ENCODE data around the gene CHRNA4. TPM values are rescaled to one million over a fixed set of nuclear protein-coding genes. Genes with fewer than 3 reads are reported as not detected.

The CHRNA4 gene
- polyA plus RNA-seq, 1 of the 3 experiments (the other 2 are of a cell fraction), result not detected

DNA sequence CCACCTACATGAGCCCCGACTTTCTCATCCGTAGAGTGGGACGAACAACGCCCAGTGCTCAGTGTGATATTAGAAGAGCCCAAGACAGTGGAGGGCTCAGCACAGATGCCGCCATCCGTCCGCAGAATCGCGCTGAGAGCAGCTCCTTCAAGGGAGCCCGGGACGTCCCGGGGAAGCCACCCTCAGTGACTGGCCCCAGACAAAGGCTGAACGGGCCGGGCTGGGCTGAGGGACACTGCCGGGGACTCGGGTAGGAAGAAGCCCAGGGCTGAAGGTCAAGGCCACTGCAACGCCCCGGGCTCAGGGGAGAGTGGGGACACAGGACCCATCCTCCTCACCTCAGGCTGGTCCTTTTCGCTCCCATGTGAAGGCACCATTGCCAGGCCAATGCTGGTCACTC lies 12.8 kb upstream of the CHRNA4 start:
- H3K9ac ChIP-seq, result no peak overlapping the region
- H2AFZ ChIP-seq (ENCODE audit: low read depth), result no peak overlapping the region
- 32% methylated on average over 8 of the region's 19 CpGs for WGBS (ENCODE audit: low lambda C conversion rate)
- H3K79me2 ChIP-seq (ENCODE audit: insufficient read depth), result no peaks in the 10 kb centered on the region
- H3K27ac ChIP-seq (ENCODE audit: low read depth in 2 of 2, low read length in 1 of 2), result no peak overlapping the region
- no peak overlapping the region for H3K4me3 ChIP-seq (ENCODE audit: low read depth in 2 of 2, low read length in 1 of 2)
- ChIA-PET CTCF (interaction anchor here (0.8 to 4.9 kb wide), 6 partner anchors 8 to 150 kb away, joined by 3 to 33 read pairs (median 6); no protein-coding TSS in a partner anchor), POLR2A (no interaction called here)
- no peaks in the 10 kb centered on the region for H3K36me3 ChIP-seq (replicated peaks in 1 of 2; ENCODE audit: control insufficient read depth in 1 of 2, insufficient read depth in 2 of 2, low read length in 1 of 2)
- H3K27me3 ChIP-seq (ENCODE audit: insufficient read depth), result no peaks in the 10 kb centered on the region
- no peaks in the 10 kb centered on the region for H4K20me1 ChIP-seq (ENCODE audit: insufficient read depth)
- no peaks in the 10 kb centered on the region; a peak in 1 of 4 replicates for H3K4me1 ChIP-seq (ENCODE audit: control insufficient read depth in 1 of 2, insufficient read depth in 2 of 2, low read depth in 1 of 2, low read length in 1 of 2)
- H3K4me2 ChIP-seq, result no peak overlapping the region
- no peak for TF ChIP-seq FOSL2 (IDR thresholded peaks at IDR 0.05; ENCODE audit: borderline replicate concordance, low read depth)
- no peak for DNase-seq
- H3K9me2 ChIP-seq, result no peaks in the 10 kb centered on the region
- H3F3A ChIP-seq (replicated peaks; ENCODE audit: insufficient read depth), result no peaks in the 10 kb centered on the region
- H3K9me3 ChIP-seq, result no peaks in the 10 kb centered on the region

DNA sequence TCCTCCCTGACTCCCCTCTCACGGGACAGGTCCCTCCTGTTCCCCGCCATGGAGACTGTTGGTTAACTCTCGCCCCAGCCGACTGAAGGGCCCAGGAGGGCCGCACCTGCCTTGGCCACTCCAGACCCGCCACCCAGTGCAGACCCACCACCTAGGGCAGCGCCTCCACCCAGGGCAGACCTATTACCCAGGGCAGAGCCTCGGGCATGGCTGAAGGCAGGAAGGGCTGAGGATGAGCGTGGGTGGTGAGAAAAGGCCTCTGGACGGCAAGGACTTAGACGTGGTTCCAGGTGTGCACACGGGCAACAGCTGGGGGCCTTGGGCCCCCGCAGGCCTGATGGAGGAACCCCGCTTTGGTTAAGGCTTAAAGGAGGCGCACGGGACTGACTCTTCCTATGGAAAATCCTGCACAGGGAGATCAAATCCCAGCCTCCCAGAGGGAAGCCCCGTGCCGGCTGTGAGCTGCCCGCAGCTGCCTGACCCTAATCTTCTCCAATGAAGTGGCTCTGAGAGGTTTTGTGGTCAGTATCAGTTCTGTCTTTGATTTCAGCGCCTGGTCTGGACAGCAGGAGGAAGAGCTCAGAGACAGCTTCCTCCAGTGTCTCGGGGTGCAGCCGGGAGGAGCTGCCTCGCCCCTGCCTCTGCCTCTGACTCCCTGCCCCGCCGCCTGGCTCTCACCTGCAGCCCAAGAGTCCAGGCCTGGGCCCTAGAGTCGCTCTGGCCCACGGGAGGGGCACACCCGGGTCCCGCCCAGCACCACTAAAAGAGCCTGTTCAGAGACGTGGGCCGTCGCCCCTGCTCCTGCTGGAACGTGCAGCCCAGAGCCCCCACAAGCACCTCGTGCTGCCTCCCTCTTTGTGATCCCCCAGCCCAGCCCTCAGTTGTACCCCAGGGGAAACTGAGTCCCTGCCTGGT lies 12.1 kb upstream of the CHRNA4 start:
- Histone ChIP-seq H3K79me2 (ENCODE audit: insufficient read depth) (no peaks in the 10 kb centered on the region), H3K9ac (no peak overlapping the region), H3K4me1 (ENCODE audit: control insufficient read depth in 1 of 2, insufficient read depth in 2 of 2, low read depth in 1 of 2, low read length in 1 of 2) (no peaks in the 10 kb centered on the region; a peak in 1 of 4 replicates), H3F3A (replicated peaks; ENCODE audit: insufficient read depth) (no peaks in the 10 kb centered on the region), H2AFZ (ENCODE audit: low read depth) (no peak overlapping the region), H3K9me3 (no peaks in the 10 kb centered on the region), H3K4me2 (no peak overlapping the region), H3K36me3 (replicated peaks in 1 of 2; ENCODE audit: control insufficient read depth in 1 of 2, insufficient read depth in 2 of 2, low read length in 1 of 2) (no peaks in the 10 kb centered on the region), H3K27ac (ENCODE audit: low read depth in 2 of 2, low read length in 1 of 2) (no peak overlapping the region), H4K20me1 (ENCODE audit: insufficient read depth) (no peaks in the 10 kb centered on the region), H3K9me2 (no peaks in the 10 kb centered on the region), H3K4me3 (ENCODE audit: low read depth in 2 of 2, low read length in 1 of 2) (no peak overlapping the region), H3K27me3 (ENCODE audit: insufficient read depth) (no peaks in the 10 kb centered on the region)
- ChIA-PET CTCF (interaction anchor here (1.0 to 4.9 kb wide), 4 partner anchors 9 to 149 kb away, joined by 3 to 33 read pairs (median 6); no protein-coding TSS in a partner anchor), POLR2A (no interaction called here)
- TF ChIP-seq TEAD4 (IDR thresholded peaks at IDR 0.05; ENCODE audit: borderline replicate concordance, insufficient read depth), result no peak
- TF ChIP-seq SIN3A (IDR thresholded peaks at IDR 0.05; ENCODE audit: borderline replicate concordance, low read depth, low read length), result no peak
- TF ChIP-seq FOXM1 (IDR thresholded peaks at IDR 0.05; ENCODE audit: low read depth), result no peak
- TF ChIP-seq MXI1 (IDR thresholded peaks at IDR 0.05; ENCODE audit: low read depth, low read length), result no peak
- no peak for TF ChIP-seq RCOR1 (IDR thresholded peaks at IDR 0.05; ENCODE audit: low read length)
- TF ChIP-seq POLR2AphosphoS5 (IDR thresholded peaks at IDR 0.05; ENCODE audit: low read depth, low read length), result no peak
- no peak for TF ChIP-seq MEF2A (IDR thresholded peaks at IDR 0.05; ENCODE audit: borderline replicate concordance, low read depth)
- no peak for TF ChIP-seq ELF1 (IDR thresholded peaks at IDR 0.05)
- TF ChIP-seq JUND (IDR thresholded peaks at IDR 0.05), result no peak
- TF ChIP-seq, protein P1, sequence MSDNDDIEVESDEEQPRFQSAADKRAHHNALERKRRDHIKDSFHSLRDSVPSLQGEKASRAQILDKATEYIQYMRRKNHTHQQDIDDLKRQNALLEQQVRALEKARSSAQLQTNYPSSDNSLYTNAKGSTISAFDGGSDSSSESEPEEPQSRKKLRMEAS (IDR thresholded peaks at IDR 0.05; ENCODE audit: low read depth), result no peak
- no peak for TF ChIP-seq TAF1 (IDR thresholded peaks at IDR 0.05; ENCODE audit: borderline replicate concordance, low read depth, low read length)
- no peak for TF ChIP-seq RFX5 (IDR thresholded peaks at IDR 0.05; ENCODE audit: low read length)
- TF ChIP-seq, protein P2, sequence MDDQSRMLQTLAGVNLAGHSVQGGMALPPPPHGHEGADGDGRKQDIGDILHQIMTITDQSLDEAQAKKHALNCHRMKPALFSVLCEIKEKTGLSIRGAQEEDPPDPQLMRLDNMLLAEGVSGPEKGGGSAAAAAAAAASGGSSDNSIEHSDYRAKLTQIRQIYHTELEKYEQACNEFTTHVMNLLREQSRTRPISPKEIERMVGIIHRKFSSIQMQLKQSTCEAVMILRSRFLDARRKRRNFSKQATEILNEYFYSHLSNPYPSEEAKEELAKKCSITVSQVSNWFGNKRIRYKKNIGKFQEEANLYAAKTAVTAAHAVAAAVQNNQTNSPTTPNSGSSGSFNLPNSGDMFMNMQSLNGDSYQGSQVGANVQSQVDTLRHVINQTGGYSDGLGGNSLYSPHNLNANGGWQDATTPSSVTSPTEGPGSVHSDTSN (IDR thresholded peaks at IDR 0.05), result no peak
- TF ChIP-seq YY1 (IDR thresholded peaks at IDR 0.05; ENCODE audit: low read depth), result no peak
- TF ChIP-seq FOSL2 (IDR thresholded peaks at IDR 0.05; ENCODE audit: borderline replicate concordance, low read depth), result no peak
- TF ChIP-seq, protein P3, sequence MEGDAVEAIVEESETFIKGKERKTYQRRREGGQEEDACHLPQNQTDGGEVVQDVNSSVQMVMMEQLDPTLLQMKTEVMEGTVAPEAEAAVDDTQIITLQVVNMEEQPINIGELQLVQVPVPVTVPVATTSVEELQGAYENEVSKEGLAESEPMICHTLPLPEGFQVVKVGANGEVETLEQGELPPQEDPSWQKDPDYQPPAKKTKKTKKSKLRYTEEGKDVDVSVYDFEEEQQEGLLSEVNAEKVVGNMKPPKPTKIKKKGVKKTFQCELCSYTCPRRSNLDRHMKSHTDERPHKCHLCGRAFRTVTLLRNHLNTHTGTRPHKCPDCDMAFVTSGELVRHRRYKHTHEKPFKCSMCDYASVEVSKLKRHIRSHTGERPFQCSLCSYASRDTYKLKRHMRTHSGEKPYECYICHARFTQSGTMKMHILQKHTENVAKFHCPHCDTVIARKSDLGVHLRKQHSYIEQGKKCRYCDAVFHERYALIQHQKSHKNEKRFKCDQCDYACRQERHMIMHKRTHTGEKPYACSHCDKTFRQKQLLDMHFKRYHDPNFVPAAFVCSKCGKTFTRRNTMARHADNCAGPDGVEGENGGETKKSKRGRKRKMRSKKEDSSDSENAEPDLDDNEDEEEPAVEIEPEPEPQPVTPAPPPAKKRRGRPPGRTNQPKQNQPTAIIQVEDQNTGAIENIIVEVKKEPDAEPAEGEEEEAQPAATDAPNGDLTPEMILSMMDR (IDR thresholded peaks at IDR 0.05), result no peak
- TF ChIP-seq, protein P4, sequence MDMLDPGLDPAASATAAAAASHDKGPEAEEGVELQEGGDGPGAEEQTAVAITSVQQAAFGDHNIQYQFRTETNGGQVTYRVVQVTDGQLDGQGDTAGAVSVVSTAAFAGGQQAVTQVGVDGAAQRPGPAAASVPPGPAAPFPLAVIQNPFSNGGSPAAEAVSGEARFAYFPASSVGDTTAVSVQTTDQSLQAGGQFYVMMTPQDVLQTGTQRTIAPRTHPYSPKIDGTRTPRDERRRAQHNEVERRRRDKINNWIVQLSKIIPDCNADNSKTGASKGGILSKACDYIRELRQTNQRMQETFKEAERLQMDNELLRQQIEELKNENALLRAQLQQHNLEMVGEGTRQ (IDR thresholded peaks at IDR 0.05; ENCODE audit: borderline replicate concordance, low read depth, low read length), result no peak
- no peak for TF ChIP-seq RAD21 (IDR thresholded peaks at IDR 0.05; ENCODE audit: low read length)
- TF ChIP-seq CHD2 (IDR thresholded peaks at IDR 0.05; ENCODE audit: low read length, partially characterized antibody), result no peak
- DNase-seq, result no peak
- 42% methylated on average over 18 of the region's 34 CpGs for WGBS (ENCODE audit: low lambda C conversion rate)

Data from SK-N-SH (cell line).